Stimulated activated effector memory CD8-positive, alpha-beta T cell treated with anti-CD3 and anti-CD28 coated beads, Interleukin-12 subunit alpha, Interleukin-12 subunit beta, amount 100 ng/mL, for 72 hours (primary cell): ENCODE data around the gene MED10.

ENCODE experiments used
- ATAC-seq: fragments of 150-1000 bp; cut with Tn5 transposase; 2 replicates; pipeline ENCODE4 v1.10.0; 2021
- DNase-seq, 2 donors: peaks; one replicate each; pipeline ENCODE4 v3.0.0; 2021 to 2022; ENCODE audit warnings: low spot score in 2 of 2
- H3K27ac Mint-ChIP-seq: one replicate; pipeline ENCODE4 v1.8.0; 2022; ENCODE audit warnings: mild to moderate bottlenecking, mixed read lengths
- H3K36me3 Mint-ChIP-seq: one replicate; pipeline ENCODE4 v1.8.0; 2022; ENCODE audit warnings: mild to moderate bottlenecking, mixed read lengths
- H3K4me1 Mint-ChIP-seq: one replicate; pipeline ENCODE4 v1.8.0; 2022; ENCODE audit warnings: mixed read lengths
- H3K4me3 Mint-ChIP-seq: one replicate; pipeline ENCODE4 v1.8.0; 2022; ENCODE audit warnings: mild to moderate bottlenecking, mixed read lengths
- H3K9me3 Mint-ChIP-seq: one replicate; pipeline ENCODE4 v1.8.0; 2022; ENCODE audit warnings: mixed read lengths

The MED10 gene

DNA sequence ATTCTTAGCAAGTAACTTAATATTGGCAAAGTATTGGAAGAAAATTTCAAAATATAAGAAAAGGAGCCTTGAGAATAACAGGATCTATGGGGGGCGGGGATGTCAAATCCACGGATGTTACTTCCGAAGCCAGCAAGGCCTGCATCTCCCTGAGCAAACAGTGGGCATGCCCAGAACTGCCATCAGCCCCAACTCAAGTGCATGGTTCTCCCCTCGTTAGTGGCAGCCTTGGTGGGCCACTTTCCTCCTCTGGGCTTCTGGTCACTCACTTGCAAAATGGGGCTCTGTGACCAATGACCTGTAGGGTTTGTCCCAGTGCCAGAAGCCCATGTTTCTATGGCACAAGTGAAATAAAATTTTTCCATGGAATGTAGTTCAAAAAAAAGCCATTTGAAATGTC lies 27.2 kb upstream of the MED10 start:
- no peaks in the 10 kb centered on the region for H3K9me3 Mint-ChIP-seq
- H3K4me3 Mint-ChIP-seq = no peak overlapping the region
- no peaks in the 10 kb centered on the region for H3K36me3 Mint-ChIP-seq
- peaks cover 5% of the 10 kb centered on the region for H3K4me1 Mint-ChIP-seq
- H3K27ac Mint-ChIP-seq = no peak overlapping the region
- no peak for ATAC-seq
- DNase-seq = no peak

DNA sequence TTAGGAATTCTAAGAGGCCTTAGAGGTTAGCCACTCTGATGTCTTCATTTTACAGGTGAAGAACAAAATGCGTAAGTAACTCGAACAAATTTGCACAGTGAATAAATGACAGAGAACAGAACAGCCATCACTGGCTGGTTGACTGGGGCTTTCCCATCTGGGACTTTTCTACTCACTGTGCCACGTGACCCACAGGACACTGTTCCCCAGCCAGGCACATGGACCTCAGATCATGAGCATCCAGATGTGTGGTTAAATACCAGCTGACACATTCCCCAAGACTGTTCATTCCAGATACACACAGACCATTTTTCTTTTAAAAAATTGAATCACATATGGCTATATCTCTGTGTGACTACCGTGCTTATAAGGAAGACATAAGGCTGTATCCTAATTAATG lies 25.8 kb upstream of the MED10 start:
- H3K4me1 Mint-ChIP-seq = peaks cover 5% of the 10 kb centered on the region
- no peak overlapping the region for H3K4me3 Mint-ChIP-seq
- H3K36me3 Mint-ChIP-seq = no peaks in the 10 kb centered on the region
- DNase-seq (no peak), ATAC-seq (no peak)
- H3K27ac Mint-ChIP-seq = no peak overlapping the region
- H3K9me3 Mint-ChIP-seq = no peaks in the 10 kb centered on the region

DNA sequence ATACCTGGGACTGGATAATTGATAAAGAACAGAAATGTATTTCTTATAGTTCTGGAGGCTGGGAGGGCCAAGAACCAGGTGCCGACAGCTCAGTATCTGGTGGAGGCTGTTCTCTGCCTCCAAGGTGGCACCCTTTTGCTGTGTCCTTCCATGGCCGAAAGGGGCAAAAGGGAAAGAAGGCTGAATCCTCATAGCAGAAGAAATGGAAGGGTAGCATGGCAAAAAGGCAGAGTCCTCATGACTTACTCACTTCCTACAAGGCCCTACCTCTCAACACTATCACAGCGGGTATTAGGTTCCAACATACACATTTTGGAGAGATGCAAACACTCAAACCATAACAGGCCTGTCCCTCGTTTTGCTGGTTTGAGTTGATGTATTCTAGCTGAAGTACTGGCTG lies 25.1 kb upstream of the MED10 start:
- no peak for DNase-seq
- Mint-ChIP-seq H3K4me1 (peaks cover under 1% of the 10 kb centered on the region), H3K4me3 (no peak overlapping the region)

DNA sequence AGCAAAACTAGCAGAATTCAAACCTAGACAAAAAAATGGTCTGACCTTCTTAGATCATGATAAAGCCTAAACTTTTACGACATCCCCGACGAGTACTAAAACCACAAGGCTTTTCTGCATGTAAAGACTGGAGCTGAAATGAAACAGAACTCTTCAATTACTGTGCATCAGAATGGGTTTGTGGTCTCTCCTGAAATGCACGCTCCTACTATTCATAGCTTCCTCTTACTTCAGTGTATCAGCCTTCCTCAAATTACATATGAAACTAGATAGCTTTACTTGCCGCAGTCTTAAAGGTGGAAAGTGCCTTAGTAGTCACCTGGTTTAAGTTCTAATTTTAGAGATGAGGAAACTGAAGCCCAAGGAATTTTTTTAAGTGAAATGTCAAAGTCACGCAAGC lies 24.6 kb upstream of the MED10 start:
- Mint-ChIP-seq H3K27ac (no peak overlapping the region), H3K36me3 (no peaks in the 10 kb centered on the region), H3K9me3 (no peaks in the 10 kb centered on the region), H3K4me3 (no peak overlapping the region), H3K4me1 (no peaks in the 10 kb centered on the region)
- DNase-seq = no peak
- peak; percentile 56 for ATAC-seq

More for the DNA sequence above, 25.1 kb upstream of the MED10 start:
- H3K27ac Mint-ChIP-seq = no peak overlapping the region
- no peaks in the 10 kb centered on the region for H3K9me3 Mint-ChIP-seq
- H3K36me3 Mint-ChIP-seq = no peaks in the 10 kb centered on the region
- no peak for ATAC-seq

DNA sequence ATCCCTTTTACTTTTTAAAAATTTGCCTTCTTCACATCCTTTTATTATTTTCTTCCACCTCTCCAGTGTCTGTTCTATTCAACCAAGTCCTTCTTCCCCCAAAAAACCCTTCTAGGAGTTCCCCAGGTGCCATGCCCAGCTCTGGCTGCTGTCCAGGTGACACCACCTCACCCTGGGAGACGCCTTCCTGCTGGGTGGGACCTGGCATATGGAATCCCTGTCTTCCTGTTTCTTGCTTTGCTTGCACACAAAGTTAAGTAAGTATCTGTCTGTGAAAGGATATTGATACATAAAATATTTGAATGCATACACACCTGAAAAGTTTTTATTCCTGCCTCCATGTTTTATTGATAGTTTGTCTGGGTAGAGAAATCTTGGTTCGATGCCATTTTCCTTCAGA lies 23.1 kb upstream of the MED10 start:
- no peaks in the 10 kb centered on the region for H3K4me1 Mint-ChIP-seq

DNA sequence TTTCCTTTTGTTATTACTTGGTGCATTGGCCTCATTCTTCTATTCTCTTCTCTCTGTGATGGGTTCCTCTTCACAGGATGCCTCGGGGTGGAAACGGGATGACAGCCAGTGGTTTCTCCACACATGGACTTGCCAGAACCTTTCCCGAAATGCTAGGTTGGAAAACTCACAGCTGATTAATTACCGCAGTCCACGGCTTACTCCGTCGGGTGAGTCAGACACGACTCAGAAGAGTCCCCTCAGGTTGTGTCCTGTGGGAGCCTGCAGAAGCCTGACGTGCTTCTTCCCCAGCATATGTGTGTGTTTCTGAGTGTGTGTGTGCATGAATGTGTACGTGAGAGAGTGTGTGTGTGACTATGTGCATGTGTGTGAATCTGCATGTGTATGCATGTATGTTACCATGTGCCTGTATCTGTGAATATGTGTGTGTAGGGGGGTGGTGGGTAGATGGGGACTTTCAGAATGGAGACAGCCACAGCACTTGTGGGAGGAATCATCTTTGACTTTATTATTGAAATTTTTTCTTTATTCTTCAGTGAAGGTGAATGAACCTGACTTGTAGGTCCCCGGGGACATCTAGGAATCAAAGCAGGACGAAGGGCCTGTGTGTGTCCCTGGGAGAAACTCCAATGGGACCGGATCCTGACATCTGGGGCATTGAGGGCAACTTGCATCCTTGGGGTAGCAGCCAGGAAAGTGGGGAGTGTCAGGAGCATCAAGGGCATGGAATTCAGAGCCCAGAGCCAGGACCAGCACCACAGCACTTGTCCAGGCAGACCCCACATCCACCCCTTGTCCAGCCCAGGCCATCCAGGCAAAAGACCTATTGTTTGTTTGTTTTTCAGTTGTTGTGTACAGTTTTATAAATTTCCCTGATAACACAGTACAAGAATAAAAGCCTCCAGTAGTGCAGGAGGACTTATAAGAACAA lies 21.9 kb upstream of the MED10 start:
- Mint-ChIP-seq H3K27ac (no peak overlapping the region), H3K4me1 (no peaks in the 10 kb centered on the region), H3K9me3 (no peaks in the 10 kb centered on the region), H3K36me3 (no peaks in the 10 kb centered on the region), H3K4me3 (no peak overlapping the region)
- DNase-seq (no peak), ATAC-seq (no peak)

More for the DNA sequence above, 23.1 kb upstream of the MED10 start:
- ATAC-seq (no peak), DNase-seq (no peak)
- Mint-ChIP-seq H3K27ac (no peak overlapping the region), H3K9me3 (no peaks in the 10 kb centered on the region), H3K36me3 (no peaks in the 10 kb centered on the region), H3K4me3 (no peak overlapping the region)

DNA sequence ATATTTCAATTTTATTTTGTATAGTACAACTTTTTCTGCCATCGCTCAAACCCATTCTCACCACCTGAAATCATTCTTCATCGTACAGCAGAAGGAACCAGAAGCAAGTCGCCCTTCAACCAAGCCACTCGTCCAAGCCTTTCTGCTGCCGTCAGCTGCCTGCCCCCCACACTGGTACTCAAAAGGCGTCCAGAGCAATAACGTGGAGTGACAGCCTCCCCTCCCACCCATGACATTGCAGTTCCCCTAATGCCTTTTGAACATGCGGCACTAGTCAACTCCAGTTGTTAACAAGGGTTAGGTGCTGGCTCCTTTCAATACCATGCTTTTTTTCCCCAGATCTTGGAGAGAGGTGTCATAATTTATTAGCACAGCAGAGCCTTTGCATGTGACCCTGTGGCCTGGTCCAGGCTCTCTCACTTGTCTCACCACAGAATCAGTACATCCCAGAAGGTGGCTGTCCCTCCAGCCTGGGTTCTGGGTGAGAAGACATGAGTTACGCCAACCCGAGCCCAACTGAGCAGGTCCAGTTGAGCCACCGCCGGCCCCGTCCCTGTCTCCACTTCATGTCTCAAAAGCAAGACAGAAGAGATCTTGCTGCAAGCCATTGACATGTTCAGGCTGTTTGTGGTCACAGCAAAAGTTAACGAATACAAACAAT lies 20.4 kb upstream of the MED10 start:
- H3K27ac Mint-ChIP-seq = no peak overlapping the region
- ATAC-seq (no peak), DNase-seq (no peak)
- peaks cover 3% of the 10 kb centered on the region for H3K4me1 Mint-ChIP-seq
- H3K4me3 Mint-ChIP-seq = no peak overlapping the region
- H3K36me3 Mint-ChIP-seq = no peaks in the 10 kb centered on the region
- H3K9me3 Mint-ChIP-seq = no peaks in the 10 kb centered on the region

DNA sequence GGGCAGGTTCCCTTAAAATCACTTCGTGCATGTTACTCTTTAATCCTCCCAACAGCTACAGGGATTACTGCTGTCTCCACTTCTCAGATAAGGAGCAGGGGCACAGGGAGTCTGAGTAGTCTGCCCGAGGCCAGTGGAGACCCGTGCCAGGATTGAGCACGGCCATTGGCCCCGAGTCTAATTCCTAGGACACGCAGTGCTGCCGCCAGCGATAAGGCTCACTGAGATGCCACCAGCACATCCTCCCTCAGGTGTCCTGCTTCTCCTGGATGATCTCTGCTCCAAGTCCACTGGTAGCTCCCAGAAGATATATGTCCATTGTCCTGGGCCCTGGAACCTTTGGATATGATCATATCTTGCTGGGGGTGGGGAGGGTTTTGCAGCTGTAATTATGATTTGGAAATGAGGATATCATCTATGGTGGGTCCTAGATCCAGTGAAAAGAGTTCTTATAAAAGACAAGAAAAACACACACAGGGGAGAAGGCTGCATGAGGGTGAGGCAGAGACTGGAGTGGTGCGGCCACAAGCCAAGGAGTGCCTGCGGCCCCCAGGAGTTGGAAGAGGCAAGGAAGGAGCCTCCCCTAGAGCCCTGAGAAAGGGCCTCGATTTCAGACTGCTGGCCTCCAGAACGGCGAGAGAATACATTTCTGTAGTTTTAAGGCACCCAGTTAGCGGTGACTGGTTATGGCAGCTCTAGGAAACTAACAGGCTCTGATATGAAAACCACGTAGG lies 19.4 kb upstream of the MED10 start:
- Mint-ChIP-seq H3K4me1 (peaks cover 9% of the 10 kb centered on the region), H3K27ac (no peak overlapping the region), H3K36me3 (no peaks in the 10 kb centered on the region), H3K9me3 (no peaks in the 10 kb centered on the region), H3K4me3 (no peak overlapping the region)
- ATAC-seq (no peak), DNase-seq (no peak)

DNA sequence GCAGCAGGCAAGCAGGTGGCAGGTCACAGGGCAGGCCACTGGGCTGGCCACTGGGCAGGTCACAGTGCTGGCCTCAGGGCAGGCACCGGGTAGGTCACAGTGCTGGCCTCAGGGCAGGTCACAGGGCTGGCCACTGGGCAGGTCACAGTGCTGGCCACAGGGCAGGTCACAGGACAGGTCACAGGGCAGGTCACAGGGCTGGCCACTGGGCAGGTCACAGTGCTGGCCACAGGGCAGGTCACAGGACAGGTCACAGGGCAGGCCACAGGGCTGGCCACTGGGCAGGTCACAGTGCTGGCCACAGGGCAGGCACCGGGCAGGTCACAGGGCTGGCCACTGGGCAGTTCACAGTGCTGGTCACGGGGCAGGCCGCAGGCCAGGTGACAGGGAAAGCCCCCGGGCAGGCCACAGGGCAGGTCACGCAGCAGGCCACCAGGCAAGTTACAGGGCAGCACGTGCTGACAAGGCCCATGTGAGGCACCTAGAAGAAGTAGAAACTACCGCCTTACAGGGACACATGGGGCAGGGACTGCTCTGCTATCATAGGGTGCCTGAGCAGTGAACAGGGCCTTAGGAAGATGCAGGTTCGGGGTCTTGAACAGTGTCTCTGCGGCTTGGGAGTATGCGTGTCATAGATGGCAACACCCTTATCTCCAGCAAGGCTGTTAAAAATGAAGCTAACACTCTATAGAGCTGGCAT lies 18.6 kb upstream of the MED10 start:
- Mint-ChIP-seq H3K4me1 (peaks cover 9% of the 10 kb centered on the region), H3K36me3 (no peaks in the 10 kb centered on the region), H3K9me3 (no peaks in the 10 kb centered on the region), H3K27ac (no peak overlapping the region), H3K4me3 (no peak overlapping the region)
- ATAC-seq (peak; percentile 19), DNase-seq (no peak)

DNA sequence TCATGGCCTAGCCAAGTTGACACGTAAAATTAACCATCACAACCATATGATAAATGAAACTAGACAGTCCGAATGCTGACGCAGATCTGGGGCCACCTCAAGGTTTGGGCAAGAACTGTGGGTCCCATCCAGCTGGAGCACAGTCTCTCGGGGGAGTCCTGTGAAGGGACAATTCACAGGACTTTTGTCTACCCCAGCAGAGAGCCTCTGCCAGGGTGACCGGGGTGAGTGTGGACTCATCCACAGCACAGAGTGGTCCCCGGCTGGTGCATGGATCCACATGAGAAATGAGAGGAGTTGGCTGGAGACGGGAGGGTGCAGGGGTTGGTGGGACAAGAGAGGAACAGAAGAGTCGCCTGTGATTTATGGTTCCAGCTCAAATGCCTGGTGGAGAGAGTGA lies 17.7 kb upstream of the MED10 start:
- no peak for ATAC-seq
- Mint-ChIP-seq H3K4me1 (peaks cover 9% of the 10 kb centered on the region), H3K9me3 (no peaks in the 10 kb centered on the region), H3K27ac (no peak overlapping the region), H3K4me3 (no peak overlapping the region), H3K36me3 (no peaks in the 10 kb centered on the region)
- no peak for DNase-seq

DNA sequence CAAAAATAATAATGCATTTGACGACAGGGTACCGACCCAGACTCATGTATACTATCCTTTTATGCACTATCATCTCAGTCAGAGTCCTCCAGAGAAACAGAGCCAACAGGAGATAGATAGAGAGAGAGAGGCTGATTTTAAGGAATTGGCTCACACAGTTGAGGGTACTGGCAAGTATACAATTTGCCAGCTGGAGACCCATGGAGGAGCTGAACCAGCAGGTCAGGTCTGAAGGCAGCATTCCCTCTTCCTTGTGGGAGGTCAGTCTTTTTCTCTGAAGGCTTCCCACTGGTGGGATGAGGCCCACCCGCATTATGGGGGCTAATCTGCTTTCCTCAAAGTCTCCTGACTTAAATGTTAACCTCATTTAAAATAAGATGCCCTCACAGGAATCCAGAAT lies 17.3 kb upstream of the MED10 start:
- H3K4me3 Mint-ChIP-seq = no peak overlapping the region
- peaks cover 9% of the 10 kb centered on the region for H3K4me1 Mint-ChIP-seq
- no peak for DNase-seq
- H3K36me3 Mint-ChIP-seq = no peaks in the 10 kb centered on the region
- H3K27ac Mint-ChIP-seq = no peak overlapping the region
- no peak for ATAC-seq
- H3K9me3 Mint-ChIP-seq = no peaks in the 10 kb centered on the region

DNA sequence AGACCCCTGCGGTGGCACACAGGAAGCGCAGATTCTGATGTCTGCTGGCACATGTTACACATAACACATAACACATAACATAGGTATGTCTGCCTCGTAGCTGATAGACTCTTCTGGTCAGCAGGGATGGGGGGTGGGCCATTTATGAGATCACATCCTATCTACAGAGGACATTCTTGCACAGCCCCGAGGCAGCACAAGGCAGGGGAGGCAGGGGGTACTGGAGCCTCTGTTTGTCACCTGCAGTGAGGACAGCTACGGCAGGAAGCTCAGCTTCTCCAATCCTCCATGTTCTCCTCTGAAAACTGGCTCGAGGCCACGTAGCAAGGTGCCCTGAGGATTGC lies 16.7 kb upstream of the MED10 start:
- no peaks in the 10 kb centered on the region for H3K36me3 Mint-ChIP-seq
- no peaks in the 10 kb centered on the region for H3K9me3 Mint-ChIP-seq
- DNase-seq = no peak
- no peak overlapping the region for H3K27ac Mint-ChIP-seq
- peaks cover 9% of the 10 kb centered on the region for H3K4me1 Mint-ChIP-seq
- no peak for ATAC-seq
- H3K4me3 Mint-ChIP-seq = no peak overlapping the region

DNA sequence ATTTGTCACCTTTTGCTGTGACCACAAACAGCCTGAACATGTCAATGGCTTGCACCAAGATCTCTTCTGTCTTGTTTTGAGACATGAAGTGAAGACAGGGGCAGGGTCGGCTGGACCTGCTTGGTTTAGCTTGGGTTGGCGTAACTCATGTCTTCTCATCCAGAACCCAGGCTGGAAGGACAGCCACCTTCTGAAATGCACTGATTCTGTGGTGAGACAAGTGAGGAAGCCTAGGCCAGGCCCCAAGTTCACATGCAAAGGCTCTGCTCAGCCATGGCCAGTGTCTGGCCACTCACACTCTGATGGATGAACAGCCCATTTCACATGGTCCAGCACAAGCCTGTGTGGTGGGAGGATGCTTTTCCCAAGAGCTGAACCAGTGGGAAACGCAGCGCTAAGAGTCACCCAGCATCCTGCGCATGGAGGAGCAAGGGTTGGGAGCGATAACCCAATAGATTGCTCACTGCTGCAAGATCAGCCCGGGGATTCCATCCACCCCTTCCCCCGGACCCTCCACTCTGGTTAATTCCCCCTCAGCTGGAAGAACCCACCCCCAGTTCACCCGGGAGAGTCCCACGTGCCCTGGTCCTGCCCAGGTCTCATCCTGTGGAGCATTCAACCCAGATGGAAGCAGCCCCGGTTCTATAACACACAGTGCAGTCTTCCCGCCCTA lies 16.2 kb upstream of the MED10 start:
- no peak overlapping the region for H3K27ac Mint-ChIP-seq

DNA sequence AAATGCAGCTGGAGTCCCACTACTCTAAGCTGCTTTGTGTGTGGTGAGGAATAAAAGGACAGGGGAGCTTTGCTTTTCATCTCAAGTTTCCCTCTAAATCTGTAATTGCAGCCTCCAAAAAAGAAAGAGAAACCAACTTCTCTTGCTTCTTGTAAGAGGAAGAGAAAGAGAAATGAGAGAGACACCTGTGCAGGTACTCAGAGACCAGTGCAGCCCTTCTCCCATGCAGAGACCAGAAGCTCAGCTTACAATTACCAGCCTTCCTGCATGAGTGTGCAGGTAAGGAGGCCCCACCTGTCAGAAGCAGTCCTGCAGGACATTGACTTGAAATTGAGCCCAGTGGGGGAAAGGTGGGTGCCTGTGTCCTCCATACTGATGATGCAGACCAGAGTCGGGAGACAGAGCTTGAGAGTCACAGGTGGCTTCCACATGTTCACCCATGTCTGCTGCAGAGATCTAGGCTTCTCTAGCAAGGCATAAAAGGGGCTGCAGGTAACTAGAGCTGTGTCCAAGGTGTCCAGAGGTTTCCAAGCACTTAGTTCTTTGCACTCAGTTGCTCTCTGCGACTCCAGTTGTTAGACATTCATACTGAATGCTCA lies 15.3 kb upstream of the MED10 start:
- H3K27ac Mint-ChIP-seq = no peak overlapping the region
- H3K36me3 Mint-ChIP-seq = no peaks in the 10 kb centered on the region
- DNase-seq (no peak), ATAC-seq (no peak)
- no peak overlapping the region for H3K4me3 Mint-ChIP-seq
- peaks cover 9% of the 10 kb centered on the region for H3K4me1 Mint-ChIP-seq
- H3K9me3 Mint-ChIP-seq = no peaks in the 10 kb centered on the region

More for the DNA sequence above, 16.2 kb upstream of the MED10 start:
- no peaks in the 10 kb centered on the region for H3K9me3 Mint-ChIP-seq
- H3K4me1 Mint-ChIP-seq = peaks cover 9% of the 10 kb centered on the region
- DNase-seq (no peak), ATAC-seq (no peak)
- H3K4me3 Mint-ChIP-seq = no peak overlapping the region
- H3K36me3 Mint-ChIP-seq = no peaks in the 10 kb centered on the region
